ENCODE data around the gene KRTAP4-6.
"Not testable (repeated sequence)": the region's sequence is repeated elsewhere in the genome, so short reads cannot be mapped to it uniquely, and the experiment has no call there.

KRTAP4-6 gene

DNA sequence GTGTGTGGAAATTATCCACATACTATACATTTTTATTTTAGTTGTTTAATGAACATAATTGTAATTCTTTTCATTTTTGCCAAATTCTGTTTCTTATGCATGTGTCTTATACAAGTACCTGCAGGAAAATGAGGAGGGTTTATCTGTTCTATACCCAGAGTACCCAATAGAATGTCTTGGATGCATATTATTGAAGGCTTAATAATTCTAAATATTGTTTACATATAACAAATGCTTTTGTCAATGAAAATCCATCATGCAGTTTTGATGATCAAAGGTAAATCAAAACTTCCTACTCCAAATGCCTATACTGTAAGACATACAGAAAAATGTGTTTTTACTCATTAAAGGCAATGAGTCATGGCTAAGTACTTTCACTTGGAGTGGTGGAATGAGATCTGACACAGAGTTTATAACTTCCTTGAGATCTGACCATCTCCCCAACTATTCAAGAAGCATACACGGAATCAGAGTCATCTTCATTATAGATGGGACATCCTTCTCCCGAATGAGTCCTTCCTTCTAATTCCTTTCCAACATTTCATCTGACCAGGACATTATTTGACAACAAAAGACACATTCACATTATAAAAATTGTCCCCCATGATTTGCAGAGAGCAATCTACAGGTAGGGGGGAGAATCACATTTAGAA, 35.8 kb downstream of the KRTAP4-6 start:
- not testable (repeated sequence) for DNase-seq

DNA sequence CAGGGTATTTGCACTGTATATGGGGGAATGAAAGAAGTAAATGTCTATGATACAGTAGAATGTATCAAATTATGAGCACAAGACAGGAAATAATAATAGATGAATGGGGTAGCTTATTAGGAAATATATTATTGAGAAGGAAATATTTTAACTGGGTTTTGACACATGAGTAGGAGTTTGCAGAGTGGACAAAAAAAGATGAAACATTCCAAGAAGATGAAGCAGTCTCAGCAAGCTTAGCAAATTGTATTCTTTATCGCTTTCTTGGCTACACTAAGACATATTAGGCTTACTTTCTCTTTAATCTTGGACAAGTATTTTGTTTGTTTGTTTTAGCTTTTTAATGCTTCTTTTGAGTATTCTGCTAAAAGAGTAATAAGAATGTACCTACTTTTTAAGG, 36.4 kb downstream of the KRTAP4-6 start:
- no peak for DNase-seq

- no peak for DNase-seq
Observed at GRCh38 chr17:41101586-41102259, 38.6 kb downstream of the KRTAP4-6 start, which contains the start of gene KRTAP4-16. KRTAP4-16 (minus strand) TSS chr17:41102209; CDS start chr17:41102209, 0 bp downstream.

GRCh38 chr17:41099682-41100480, 40.5 kb downstream of the KRTAP4-6 start:
- DNase-seq, result not testable (repeated sequence)

GRCh38 chr17:41098481-41098880, 41.9 kb downstream of the KRTAP4-6 start:
- DNase-seq, result no peak

DNA sequence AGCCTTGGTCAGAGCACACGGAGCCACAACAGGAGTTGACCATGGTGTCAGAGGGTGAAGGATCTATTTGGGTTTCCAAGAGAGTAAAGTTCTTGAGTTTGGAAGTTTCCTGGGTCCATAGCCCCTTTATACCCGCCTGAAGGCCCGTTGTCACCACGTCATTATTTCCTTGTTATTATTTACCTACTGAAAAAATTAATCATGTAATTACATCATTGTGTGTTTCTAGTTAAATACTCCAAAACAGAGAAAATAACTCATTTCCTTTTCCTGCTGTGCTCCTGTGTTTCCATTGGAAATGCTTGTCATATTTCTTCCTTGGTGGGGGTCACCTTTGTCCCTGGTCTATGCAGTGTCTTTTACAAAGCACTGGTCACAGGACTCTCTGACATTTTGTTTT, 42.3 kb downstream of the KRTAP4-6 start, which contains the start of gene KRTAP4-8:
KRTAP4-8 (minus strand) TSS at position 101 of the 400 bp plus-strand sequence; CDS start at position 43, 58 bp downstream.
- DNase-seq, result no peak

DNA sequence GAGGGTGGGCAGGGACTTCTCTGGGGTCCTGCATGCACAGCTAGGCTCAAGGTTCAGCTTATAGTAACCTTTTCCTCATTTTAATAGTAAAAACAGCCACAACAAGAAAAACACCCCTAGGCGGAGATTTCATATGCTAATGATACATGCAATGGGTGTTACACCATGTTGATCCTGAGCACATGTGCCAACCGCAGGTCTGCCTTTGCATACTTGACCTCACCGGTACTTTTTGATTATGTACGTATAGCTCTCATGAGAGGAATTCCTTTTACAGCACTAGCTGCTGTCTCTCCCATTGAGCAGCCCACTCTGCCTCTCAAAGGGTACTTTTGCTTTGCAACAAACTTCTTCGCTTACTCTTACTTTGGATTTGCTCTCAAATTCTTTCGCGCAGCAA, 44.3 kb downstream of the KRTAP4-6 start:
- no peak for DNase-seq

Data from CD4-positive, alpha-beta T cell treated with Interleukin-17A for 4 hours (primary cell).